NCI-H526 treated with DMSO at 0.1 percent for 48 hours (cell line): ENCODE measurements around the gene KLHL30.

Experiments used
- DNase-seq: peaks from one replicate; lab custom pipeline; 2025; lab: John Stamatoyannopoulos, UW

The KLHL30 gene

GRCh38 chr2:238132463-238133450, 5.7 kb upstream of the KLHL30 start:
- DNase-seq: no peak

GRCh38 chr2:238133499-238134392, 4.7 kb upstream of the KLHL30 start:
- DNase-seq: no peak

DNA sequence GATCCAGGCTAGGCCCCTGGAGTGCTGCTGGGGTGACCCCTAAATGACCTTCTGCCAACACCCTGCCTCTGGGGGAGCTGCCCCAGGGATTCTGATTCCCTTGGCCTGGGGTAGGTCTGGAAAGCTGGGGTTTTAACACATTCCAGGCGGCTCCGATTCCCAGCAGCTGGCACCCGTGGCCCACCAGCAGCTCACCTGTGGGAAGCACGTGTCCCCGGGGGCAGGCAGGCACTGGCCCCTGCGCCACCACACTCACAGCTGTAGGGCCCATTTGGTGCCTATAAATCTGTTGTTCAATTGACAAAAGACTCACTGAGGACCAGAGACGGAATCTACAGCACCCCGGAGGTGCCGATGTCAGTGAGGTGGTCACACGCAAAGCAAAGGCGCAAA, 4.1 kb upstream of the KLHL30 start:
- no peak for DNase-seq

DNA sequence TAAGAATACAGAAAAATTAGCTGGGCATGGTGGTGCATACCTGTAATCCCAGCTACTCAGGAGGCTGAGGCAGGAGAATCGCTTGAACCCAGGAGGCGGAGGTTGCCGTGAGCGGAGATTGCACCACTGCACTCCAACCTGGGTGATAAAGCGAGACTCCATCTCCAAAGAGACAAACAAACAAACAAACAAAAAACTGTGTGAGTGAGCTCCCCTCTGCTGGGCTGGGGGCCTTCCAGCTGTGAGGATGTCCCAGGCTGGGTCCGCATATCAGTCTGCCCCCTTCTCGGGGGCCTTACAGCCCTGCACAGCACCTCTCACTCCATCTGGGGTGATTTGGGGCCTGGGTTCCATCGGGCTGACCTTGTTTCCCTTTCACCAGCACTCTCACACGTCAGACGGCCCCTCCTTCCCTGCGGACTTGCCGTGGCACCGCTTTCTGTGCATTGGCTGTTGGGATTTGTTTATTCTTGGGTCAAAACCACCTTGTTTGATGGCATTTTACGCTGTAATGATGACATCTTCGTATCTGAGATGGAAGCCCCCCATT, 2.8 kb upstream of the KLHL30 start:
- no peak for DNase-seq

DNA sequence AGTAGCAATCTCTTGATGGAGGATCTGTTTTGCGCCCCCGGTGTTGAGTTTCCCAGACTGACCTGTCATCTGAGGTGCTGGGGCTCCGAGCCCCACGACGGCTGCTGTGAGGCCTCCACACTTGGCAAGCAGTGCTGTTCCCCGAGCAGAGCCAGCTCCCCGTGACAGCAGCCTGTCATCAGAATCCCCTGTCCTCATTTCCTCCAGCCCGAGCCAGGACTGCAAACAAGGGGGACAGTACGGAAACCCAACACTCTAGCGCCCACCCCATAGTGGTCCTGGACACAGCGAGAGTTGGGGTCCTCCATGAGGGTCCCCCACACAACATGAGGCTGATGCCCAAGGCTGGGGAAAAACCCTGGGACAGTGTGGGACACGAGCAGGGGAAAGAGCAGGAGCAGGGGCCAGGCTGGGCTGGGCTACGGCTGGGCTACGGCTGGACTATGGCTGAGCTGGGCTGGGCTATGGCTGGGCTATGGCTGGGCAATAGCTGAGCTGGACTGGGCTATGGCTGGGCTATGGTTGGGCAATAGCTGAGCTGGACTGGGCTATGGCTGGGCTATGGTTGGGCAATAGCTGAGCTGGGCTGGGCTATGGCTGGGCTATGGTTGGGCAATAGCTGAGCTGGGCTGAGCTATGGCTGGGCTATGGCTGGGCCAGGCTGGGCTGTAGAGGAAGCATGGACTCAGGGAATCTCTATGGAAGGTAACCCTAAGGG, 1.5 kb upstream of the KLHL30 start:
- DNase-seq: no peak

DNA sequence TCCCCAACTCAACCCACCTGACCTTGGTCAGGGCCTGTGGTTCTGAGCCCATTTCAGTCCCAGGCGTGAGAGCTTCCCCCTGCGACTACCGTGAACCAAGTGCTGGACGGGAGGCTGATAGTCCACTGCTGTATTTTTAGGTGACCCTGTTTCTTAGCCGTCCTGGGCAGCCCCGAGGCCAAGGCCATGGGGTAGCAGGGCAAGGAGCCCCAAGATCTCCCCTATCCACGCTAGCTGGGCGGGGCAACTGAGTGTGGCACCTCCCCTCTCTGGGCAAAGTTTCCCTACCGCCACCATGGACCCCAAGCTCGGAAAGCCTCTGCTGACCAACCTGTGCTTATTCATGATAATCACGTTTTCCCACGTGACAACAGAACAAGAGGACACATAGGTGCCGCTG, 583 bp upstream of the KLHL30 start:
- DNase-seq: no peak

GRCh38 chr2:238139196-238140039, 950 bp downstream of the KLHL30 start:
- DNase-seq: no peak

- no peak for DNase-seq
Measured at GRCh38 chr2:238140040-238140439, 1.6 kb downstream of the KLHL30 start.

DNA sequence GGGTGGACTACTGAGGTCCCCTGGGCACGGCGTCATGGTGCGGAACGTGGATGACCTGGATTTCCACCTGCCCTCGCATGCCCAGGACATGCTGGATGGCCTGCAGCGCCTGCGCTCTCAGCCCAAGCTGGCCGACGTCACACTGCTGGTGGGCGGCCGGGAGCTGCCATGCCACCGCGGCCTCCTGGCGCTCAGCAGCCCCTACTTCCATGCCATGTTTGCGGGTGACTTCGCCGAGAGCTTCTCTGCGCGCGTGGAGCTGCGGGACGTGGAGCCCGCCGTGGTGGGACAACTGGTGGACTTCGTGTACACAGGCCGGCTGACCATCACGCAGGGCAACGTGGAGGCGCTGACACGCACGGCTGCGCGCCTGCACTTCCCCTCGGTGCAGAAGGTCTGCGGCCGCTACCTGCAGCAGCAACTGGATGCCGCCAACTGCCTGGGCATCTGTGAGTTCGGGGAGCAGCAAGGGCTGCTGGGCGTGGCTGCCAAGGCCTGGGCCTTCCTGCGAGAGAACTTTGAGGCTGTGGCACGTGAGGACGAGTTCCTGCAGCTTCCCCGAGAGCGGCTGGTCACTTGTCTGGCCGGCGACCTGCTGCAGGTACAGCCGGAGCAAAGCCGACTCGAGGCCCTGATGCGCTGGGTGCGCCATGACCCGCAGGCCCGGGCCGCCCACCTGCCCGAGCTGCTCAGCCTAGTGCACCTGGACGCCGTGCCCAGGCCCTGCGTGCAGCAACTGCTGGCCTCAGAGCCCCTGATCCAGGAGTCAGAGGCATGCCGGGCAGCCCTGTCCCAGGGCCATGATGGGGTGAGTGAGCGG, 2.5 kb downstream of the KLHL30 start:
- DNase-seq: no peak

- DNase-seq: no peak
Measured at GRCh38 chr2:238141541-238142318, 3.3 kb downstream of the KLHL30 start.

DNA sequence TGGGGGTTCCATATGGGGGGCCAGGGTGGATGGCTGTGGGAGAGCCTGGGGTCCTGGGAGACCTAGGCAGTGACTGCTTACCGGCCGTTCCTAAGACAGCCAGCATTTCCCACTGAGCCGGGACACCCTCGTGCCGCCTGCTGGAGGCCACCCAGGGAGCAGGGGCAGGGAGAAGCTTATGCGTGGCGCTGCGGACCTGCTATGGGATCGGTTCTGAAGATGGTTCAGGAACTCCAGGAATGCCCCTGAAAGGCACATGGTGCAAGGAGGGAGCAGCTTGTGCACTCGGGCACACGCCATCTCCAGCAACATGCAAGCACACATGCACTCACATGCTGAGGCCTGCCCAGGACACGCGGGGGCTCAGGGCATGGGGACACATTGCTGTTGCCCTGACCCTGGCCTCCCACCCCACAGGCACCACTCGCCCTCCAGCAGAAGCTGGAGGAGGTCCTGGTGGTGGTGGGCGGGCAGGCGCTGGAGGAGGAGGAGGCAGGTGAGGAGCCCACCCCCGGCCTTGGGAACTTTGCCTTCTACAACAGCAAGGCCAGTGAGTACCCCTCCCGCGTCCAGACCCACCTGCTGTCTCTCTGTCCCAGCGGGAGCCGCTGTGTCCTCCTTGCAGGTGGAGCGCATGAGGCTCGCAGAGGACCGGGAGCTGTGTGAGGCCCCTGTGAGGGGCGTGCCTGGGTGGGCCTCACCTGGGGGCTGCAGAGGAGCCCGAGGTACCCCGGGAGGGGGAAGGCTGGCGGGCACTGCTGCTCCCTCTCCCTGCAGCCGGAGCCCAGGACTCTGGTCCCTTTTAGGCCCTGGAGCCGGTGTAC, 4.1 kb downstream of the KLHL30 start:
- DNase-seq: no peak

DNA sequence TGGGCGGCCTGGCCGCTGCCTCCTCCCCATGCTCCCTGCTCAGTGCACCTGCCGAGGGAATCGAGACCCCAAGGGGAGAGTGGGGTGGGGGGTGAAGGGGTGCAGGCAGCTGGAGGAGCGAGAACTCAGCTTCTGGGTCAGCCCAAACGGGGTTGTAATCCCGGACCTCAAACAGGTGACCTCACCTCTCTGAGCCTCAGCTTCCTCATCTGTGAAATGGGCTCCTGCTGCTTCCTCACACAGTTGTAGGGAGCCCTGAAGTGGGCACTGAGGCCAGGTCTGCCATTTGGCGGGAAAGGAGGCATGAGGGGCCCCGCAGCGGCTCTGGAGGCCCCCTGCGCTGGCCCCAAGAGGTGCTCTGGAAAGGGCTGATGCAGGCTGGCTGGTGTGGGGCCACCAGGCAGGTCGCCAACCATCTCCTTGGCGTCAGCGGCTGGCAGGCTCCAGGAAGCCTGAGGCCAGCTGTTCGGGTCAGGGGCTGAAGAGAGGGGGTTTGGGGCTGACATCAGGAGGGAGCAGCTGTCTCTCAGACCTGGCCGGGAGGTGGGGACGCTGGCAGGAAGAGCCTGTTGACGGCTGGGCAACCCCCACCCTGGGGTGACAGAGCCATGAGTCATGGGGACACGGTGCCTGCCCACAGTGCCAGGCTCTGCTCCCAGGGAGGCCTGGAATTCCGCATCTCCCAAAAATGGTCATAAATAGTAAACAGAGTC, 4.9 kb downstream of the KLHL30 start:
- no peak for DNase-seq

- DNase-seq: no peak
Measured at GRCh38 chr2:238144262-238144661, 5.8 kb downstream of the KLHL30 start.

DNA sequence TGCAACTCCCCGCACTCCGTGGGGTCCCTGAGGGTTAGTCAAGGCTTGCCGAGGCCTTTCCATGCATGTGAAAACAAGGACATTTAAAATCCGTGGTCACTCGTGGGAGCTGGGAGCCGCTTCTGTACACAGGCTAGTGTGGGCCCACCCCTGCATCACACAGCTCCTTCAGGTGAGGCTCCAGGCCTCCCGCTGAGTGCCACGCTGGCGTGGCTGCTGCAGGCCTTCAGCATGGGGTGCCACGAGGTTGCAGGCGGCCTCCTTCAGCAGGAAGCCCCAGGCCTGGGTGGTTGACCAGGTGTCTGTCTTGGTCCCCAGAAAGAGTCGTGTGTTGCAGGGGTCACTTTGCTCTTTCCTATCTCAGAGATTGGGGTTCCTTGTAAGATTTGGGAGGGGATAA, 6.6 kb downstream of the KLHL30 start:
- DNase-seq: no peak

DNA sequence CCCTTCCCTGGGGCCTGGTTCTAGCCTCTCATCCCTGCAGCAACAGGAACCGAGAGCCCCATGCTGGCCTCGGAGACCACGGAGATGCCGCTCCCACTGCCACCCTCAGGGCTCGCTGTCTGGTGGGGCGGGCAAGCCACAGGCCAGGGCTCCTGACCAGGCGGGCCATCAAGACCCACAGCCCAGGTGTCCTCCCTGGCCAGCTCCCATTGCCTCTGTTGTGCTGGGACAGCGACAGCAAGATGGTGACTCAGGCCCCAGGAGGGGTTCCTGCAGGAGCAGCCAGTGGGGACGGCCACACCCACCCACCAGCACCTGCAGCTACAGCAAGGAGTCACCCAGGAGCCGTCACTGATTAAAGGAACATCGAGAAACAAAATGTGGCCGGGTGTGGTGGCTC, 7.4 kb downstream of the KLHL30 start:
- DNase-seq: no peak

GRCh38 chr2:238146884-238147544, 8.5 kb downstream of the KLHL30 start:
- DNase-seq: no peak

DNA sequence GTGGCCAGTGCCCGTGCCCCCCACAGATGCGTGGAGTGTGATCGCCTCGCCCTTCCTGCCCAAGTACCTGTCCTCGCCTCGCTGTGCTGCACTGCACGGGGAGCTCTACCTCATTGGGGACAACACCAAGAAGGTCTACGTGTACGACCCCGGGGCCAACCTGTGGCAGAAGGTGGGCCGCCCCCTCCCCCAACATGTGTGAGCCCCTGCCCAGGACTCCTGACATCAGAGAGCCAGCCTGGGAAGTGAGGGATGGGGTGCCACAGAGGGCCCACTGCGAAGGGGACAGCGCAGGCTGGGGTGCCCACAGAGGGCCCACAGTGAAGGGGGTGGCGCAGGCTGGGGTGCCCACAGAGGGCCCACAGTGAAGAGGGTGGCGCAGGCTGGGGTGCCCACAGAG, 10.5 kb downstream of the KLHL30 start:
- no peak for DNase-seq
